ENCODE data around the gene ASB2.

The ASB2 gene

DNA sequence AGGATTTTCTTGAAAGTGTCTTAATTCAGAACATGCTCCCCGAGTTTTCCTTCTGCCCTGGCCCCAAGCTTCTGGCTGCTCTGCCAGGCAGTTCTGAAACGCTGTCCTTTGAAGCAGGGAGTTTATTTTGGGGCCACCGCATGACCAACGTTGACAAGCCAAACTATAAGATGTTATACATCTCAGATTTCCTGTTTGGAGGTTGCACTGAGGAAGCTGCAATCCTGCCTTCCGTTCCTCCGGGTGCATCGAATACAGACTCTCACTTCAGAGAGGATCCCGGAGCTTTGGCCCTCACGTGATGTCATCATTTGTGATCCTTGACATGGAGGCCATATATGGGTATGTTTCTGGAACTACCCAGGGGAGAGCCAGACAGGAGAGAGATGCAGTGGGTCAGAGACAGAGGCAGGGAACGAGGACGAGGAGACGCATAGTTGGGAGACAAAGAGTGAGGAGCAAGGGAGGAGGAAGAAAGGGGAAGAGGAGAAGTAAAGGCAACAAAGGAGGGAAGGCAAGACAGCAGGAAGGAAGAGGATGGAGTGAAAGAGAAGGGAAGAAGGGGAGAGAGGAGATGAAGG is at the start of gene ASB2:
Gene ASB2, minus strand, starts transcription at position 94 of the 581 bp plus-strand sequence. CDS start 12,031 bp downstream, outside the sequence.
- no peak for DNase-seq (ENCODE audit: low read depth)

DNA sequence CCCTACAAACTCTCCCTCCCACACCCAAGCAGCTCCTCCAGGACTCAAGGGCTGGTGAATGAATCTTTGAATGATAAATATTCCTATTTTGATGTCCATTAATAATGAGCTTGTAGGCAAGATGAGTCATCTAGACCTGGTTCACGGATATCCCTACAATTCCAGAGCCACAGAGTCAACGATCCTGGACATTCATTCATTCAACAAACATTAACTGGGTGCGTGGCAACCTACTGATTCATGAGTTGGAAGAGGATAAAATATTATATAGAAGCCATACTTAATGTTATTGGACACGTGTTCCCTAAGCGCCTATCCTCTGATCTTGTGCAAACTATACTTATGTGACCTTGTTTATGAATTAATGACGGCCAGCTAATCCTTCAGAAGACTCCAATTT is 49.4 kb upstream of the ASB2 start:
- no peak for DNase-seq (ENCODE audit: low read depth)

DNA sequence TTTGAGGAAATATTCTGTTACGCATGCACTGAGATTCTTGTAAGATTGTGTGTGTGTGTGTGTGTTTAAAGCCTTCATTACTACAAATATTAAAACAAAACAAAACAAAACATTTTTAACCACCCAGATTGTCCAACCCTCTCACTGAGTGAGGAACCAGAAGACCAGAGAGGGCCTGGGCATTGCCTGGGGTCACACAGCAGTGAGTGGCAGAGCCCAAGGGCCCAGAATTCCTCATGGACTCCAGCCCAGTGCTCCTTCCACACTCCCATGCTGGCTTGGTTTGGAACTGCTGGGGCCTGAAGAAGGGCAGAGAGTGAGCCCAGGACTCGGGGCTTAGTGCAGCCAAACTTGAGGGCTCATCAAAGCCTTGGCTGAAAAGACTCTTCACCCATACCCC is 48.2 kb upstream of the ASB2 start:
- DNase-seq (ENCODE audit: low read depth): no peak

DNA sequence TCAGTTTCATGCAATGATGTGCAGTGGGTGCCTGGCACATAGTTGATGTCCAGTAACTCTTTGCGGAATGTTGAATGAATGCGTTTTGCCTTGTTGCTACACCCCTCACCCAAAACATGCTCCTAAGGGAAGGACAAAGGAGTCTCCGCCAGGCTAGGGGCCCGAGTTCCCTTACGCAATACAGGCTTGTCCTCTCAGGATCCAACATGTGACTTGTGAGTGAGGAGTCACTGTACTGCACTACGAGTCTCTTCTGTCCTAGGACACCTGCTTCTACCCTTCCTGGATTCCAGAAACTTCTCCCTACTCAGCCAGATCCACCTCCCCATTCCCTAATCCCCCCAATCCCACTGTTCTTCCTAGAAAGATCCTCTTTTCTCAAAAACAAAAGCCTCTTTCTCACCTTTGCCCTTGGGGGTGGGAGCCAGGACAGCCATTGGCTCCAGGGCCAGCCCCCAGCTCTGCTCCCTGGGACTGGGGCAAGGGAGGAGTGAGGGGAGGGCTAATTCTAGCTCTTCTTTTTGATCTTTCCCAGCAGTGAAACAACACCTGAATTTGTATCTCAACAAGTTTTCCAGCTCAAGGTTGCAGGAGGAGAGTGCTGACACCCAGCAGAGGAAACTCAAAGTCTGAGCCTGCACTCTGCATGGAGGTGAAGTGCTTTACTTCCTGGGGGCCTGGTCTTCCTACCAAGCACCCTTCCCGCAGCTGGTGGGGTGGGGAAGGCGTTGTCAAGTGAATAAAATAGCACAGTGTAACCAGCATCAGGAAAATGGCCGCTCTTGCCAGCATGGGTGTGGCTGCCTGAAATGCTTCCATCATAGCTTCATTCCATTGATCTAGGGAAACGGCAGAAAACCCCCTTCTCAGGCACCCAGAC is 46.4 kb upstream of the ASB2 start:
- DNase-seq (ENCODE audit: low read depth): no peak

- DNase-seq (ENCODE audit: low read depth): no peak
These were observed 45.2 kb upstream of the ASB2 start for GRCh38 chr14:94021416-94022157.

- DNase-seq (ENCODE audit: low read depth): no peak
These were observed 44.6 kb upstream of the ASB2 start for GRCh38 chr14:94021001-94021400.

GRCh38 chr14:94020267-94020666 is 43.9 kb upstream of the ASB2 start:
- no peak for DNase-seq (ENCODE audit: low read depth)

- no peak for DNase-seq (ENCODE audit: low read depth)
These were observed 43.0 kb upstream of the ASB2 start for GRCh38 chr14:94019329-94019728.

DNA sequence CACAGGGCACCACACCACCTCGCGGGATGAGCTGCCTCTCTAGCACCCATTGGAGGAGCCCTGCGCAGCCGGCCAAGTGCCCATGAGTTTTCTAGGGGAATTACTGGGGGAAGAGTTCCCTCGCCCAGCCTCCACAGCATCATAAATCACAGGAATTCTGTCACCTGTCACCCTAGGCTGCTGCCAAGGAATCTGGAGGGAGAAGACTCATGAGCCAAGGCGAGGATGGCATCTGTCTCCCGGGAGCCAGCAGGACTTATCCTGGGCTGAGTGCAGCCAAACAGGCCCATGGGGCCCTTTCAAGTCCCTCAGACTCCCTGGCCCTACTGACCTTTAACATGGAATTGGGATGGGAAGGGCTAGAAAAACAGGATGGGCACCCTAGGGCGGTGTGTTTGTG is 41.9 kb upstream of the ASB2 start:
- DNase-seq (ENCODE audit: low read depth): no peak

DNA sequence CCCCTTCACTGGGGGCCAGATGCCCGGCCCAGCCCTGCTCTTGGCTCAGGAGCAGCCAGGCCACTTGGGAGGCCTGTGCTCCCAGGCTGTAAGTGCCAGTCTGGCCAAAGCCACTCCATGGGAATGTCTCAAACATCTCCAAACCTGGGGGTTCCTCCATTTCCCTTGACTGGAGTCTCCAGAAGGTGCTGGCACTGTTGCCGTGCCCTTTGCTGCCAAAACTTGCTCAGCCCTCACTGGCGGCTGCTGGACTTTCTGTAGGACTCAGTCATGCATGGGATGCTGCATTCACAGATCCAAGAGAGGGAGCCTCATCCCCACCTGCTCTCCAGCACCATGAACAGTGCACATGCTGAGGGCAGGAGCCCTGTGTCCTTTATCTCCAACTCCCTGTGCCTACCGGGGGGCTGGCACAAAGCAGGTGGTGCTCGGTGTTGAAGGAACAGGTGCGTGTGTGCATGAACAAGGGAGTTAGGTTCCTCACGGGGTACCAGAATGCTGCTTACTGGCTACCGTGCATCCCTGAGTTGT is 40.1 kb upstream of the ASB2 start:
- no peak for DNase-seq (ENCODE audit: low read depth)

DNA sequence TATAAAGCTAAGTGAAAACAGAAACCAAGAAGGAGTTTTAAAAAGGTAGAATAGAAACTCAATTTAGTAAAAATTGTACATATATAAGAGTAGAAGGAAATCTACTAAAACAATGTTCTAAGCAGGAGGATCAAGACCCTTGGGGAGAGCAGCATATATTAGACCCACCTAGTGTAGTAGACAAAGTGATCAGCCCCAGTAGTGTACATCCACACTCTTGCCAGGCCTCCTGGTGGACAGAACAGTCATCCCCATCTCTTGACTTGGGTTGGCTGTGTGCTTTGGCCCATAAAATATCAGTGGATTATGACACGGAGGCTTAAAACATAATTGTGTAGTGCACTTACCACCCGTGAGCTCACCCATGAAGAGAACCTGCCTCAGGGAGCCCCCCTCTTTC is 38.9 kb upstream of the ASB2 start:
- DNase-seq (ENCODE audit: low read depth): no peak

DNA sequence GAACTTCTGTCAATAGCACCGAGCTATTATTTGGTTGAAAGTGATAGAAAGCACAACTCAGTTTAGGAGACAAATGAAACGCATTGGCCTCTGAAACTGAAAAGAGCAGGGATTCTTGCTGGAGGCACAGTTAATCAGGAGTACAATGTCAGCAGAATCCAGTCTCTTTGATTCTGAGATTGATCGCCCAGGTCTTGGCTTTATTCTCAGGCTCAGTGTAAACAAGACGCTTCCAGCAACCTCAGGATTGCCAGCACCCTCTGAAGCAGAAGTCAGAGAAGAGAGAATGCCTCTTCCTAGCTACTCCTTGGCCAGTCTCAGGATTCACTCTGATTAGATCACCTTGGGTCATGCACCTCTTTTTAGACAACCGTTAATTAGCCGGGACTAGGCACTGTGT is 38.0 kb upstream of the ASB2 start:
- DNase-seq (ENCODE audit: low read depth): no peak

DNA sequence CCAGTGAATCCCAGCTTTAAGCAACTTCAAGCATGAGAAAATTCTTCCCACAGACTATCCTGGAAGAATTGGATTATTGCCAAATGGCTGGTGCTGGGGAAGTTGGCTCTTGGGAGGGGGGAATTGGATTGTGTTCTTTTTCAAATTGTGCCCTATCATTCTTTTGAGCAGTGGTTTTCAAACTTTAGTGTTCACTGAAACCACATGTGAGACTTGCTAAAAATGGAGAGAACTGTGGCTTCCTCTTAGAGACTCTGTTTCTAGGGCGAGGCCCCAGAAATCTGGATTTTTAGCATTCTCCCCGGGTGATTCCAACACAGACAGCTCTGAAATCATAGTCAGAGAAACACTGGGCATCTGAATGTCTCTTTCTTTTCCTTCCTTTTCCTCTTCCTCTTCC is 35.4 kb upstream of the ASB2 start:
- DNase-seq (ENCODE audit: low read depth): no peak

DNA sequence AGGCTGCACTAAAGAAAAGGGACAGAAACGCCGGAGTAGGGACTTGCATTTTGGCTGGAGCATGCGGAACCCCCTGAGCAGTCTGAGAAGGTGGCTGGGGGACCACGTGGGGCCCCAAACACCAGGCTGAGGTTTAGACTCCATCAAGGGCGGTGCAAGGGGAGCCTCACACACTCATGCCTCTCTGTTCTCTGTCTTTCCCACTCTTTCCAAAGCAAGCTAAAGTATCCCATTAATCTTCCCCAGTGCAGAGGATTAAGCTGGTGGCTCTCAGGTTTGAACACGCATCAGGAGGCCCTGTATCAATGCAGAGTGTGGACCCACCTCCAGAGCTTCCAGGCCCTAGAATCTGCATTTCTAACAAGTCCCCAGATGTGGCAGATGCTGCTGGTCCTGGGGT is 34.3 kb upstream of the ASB2 start:
- DNase-seq (ENCODE audit: low read depth): no peak

- DNase-seq (ENCODE audit: low read depth): no peak
These were observed 33.4 kb upstream of the ASB2 start for GRCh38 chr14:94009767-94010166.

DNA sequence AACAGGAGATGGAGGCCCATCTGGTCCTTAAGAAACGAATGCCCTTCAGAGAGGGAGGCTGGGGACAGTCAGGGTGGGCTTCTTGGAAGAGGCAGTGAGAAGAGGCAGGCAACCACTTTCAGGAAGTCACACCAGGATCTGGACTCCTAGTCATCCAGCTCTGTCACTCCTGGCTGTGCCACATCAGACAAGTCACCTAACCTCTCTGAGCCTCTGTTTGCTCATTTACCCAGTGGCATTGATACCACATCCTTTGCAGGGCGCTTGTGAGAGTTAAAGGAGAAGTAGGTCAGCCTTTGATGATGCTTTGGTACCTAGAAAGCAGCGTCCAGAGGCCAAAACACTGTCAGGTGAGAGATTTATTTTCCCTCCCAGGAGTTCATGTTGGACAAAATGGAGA is 31.9 kb upstream of the ASB2 start:
- DNase-seq (ENCODE audit: low read depth): no peak

- no peak for DNase-seq (ENCODE audit: low read depth)
These were observed 29.1 kb upstream of the ASB2 start for GRCh38 chr14:94005324-94006073.

DNA sequence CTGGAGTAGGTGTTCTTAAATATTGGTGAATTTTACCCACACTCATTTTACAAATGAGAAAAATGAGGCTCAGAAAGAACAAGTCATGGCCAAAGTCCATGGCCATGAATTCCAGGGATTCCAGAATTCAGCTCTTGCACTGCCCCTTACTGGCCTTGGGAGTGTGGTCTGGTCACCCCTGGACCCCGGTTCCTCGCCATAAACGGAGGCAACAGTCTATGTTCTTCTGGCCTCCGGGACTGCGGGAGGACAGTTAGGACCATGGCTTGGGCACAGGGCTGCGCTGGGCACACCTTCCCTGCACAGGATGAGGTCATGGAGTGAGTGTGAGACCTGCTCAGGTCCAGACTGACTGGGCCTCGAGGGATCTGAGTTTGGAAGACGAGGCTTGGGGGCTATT is 27.6 kb upstream of the ASB2 start:
- DNase-seq (ENCODE audit: low read depth): no peak

GRCh38 chr14:94003397-94003796 is 27.0 kb upstream of the ASB2 start:
- no peak for DNase-seq (ENCODE audit: low read depth)

- peak; percentile 41 for DNase-seq (ENCODE audit: low read depth)
These were observed 25.4 kb upstream of the ASB2 start for GRCh38 chr14:94001501-94002396.

- no peak for DNase-seq (ENCODE audit: low read depth)
These were observed 24.6 kb upstream of the ASB2 start for GRCh38 chr14:94001016-94001415.

Data from GM04504 (cell line).